GM23338 (cell line): ENCODE measurements around the gene MORC2. TPM values are rescaled to one million over a fixed set of nuclear protein-coding genes. Genes with fewer than 3 reads are reported as not detected.

Experiments used
- ATAC-seq: fragments of 200-7000 bp; cut with Tn5 transposase; 3 replicates; pipeline ENCODE4 v1.9.1; 2020
- DNase-seq: peaks from one replicate; pipeline ENCODE4 v3.0.0-alpha.2; 2015; ENCODE audit warnings: low spot score
- H2AFZ ChIP-seq: fragments of 200-600 bp; sonication (generic); 2 replicates; pipeline ENCODE4 v1.8.0; 2016; ENCODE audit warnings: antibody characterized with exemption, mild to moderate bottlenecking, moderate library complexity
- H3F3A ChIP-seq: fragments of 200-600 bp; sonication (generic); replicated peaks from 2 replicates; pipeline ENCODE4 v1.8.0; 2017; ENCODE audit warnings: antibody characterized with exemption, mixed run types, low read depth
- H3K27ac ChIP-seq: fragments of 200-600 bp; sonication (generic); 2 replicates; pipeline ENCODE4 v1.6.1; 2016; ENCODE audit warnings: low read depth
- H3K27me3 ChIP-seq: fragments of 200-600 bp; sonication (generic); 2 replicates; pipeline ENCODE4 v1.8.0; 2016; ENCODE audit warnings: mild to moderate bottlenecking, mixed run types, moderate library complexity; ENCODE audit not compliant: insufficient read depth
- H3K36me3 ChIP-seq: fragments of 200-600 bp; sonication (generic); 2 replicates; pipeline ENCODE4 v1.8.0; 2016; ENCODE audit warnings: mild to moderate bottlenecking; ENCODE audit not compliant: insufficient read depth
- H3K4me1 ChIP-seq: fragments of 200-600 bp; sonication (generic); 2 replicates; pipeline ENCODE4 v1.8.0; 2016; ENCODE audit warnings: mild to moderate bottlenecking, moderate library complexity; ENCODE audit not compliant: insufficient read depth
- H3K4me2 ChIP-seq: fragments of 200-600 bp; sonication (generic); 2 replicates; pipeline ENCODE4 v1.7.1; 2017; ENCODE audit warnings: mixed run types
- H3K4me3 ChIP-seq: fragments of 200-600 bp; sonication (generic); 2 replicates; pipeline ENCODE4 v1.6.1; 2016; ENCODE audit warnings: mixed run types
- H3K79me2 ChIP-seq: fragments of 200-600 bp; sonication (generic); replicated peaks from 2 replicates; pipeline ENCODE4 v1.8.0; 2017; ENCODE audit warnings: mild to moderate bottlenecking; ENCODE audit not compliant: insufficient read depth
- H3K9me2 ChIP-seq: fragments of 200-600 bp; sonication (generic); 2 replicates; pipeline ENCODE4 v1.8.0; 2017; ENCODE audit not compliant: insufficient read depth
- H4K20me1 ChIP-seq: fragments of 200-600 bp; sonication (generic); replicated peaks from 2 replicates; pipeline ENCODE4 v1.8.0; 2017; ENCODE audit warnings: mild to moderate bottlenecking; ENCODE audit not compliant: insufficient read depth
- H3K27ac Mint-ChIP-seq: 2 replicates; pipeline ENCODE4 v1.8.0; 2020; ENCODE audit warnings: inconsistent platforms, mild to moderate bottlenecking, moderate library complexity, mixed read lengths
- H3K27me3 Mint-ChIP-seq: 3 replicates; pipeline ENCODE4 v1.8.0; 2022; ENCODE audit warnings: low read depth, mild to moderate bottlenecking, moderate library complexity, mixed read lengths, inconsistent platforms; ENCODE audit not compliant: insufficient read depth, poor library complexity
- H3K36me3 Mint-ChIP-seq: 3 replicates; pipeline ENCODE4 v1.8.0; 2021; ENCODE audit warnings: low read depth, mild to moderate bottlenecking, inconsistent platforms, moderate library complexity, mixed read lengths
- H3K4me1 Mint-ChIP-seq: 3 replicates; pipeline ENCODE4 v1.8.0; 2020; ENCODE audit warnings: mild to moderate bottlenecking, inconsistent platforms, mixed read lengths
- H3K4me3 Mint-ChIP-seq: 3 replicates; pipeline ENCODE4 v1.8.0; 2021; ENCODE audit warnings: moderate library complexity, mild to moderate bottlenecking, inconsistent platforms, mixed read lengths
- H3K9me3 Mint-ChIP-seq: 3 replicates; pipeline ENCODE4 v1.8.0; 2020; ENCODE audit warnings: moderate library complexity, mild to moderate bottlenecking, inconsistent platforms, mixed read lengths
- CREB1 ChIP-seq: fragments of 250-450 bp; sonication (Bioruptor Pico); IDR thresholded peaks from 2 replicates; pipeline ENCODE4 v1.5.0; 2020; ENCODE audit warnings: low read depth, mild to moderate bottlenecking, moderate library complexity
- CTCF ChIP-seq, 2 experiments: fragments of 200-600 bp in 1 of 2; sonication (generic) in 1 of 2; conservative IDR thresholded peaks; 2 replicates each; pipeline versions ENCODE4 v1.5.1 to v1.6.1; 2016 to 2017; ENCODE audit warnings: antibody characterized with exemption in 2 of 2, low read depth in 2 of 2, mild to moderate bottlenecking in 2 of 2, moderate library complexity in 1 of 2
- ETS1 ChIP-seq: IDR thresholded peaks from 2 replicates; pipeline ENCODE4 v1.6.1; 2016; ENCODE audit warnings: antibody characterized with exemption
- EZH2phosphoT487 ChIP-seq: fragments of 200-600 bp; sonication (generic); IDR thresholded peaks from one replicate; pipeline ENCODE4 v1.8.1; 2018; ENCODE audit warnings: antibody characterized with exemption; ENCODE audit not compliant: unreplicated experiment
- NANOG ChIP-seq: IDR thresholded peaks from 2 replicates; pipeline ENCODE4 v1.6.1; 2016; ENCODE audit warnings: antibody characterized with exemption, borderline replicate concordance
- POLR2AphosphoS5 ChIP-seq: IDR thresholded peaks from 2 replicates; pipeline ENCODE4 v1.6.1; 2016; ENCODE audit warnings: antibody characterized with exemption, low read depth
- REST ChIP-seq: IDR thresholded peaks from one replicate; pipeline ENCODE4 v1.6.1; 2018; ENCODE audit warnings: antibody characterized with exemption; ENCODE audit not compliant: unreplicated experiment
- STAT1 ChIP-seq: IDR thresholded peaks from one replicate; pipeline ENCODE4 v1.6.1; 2016; ENCODE audit warnings: antibody characterized with exemption; ENCODE audit not compliant: unreplicated experiment
- ZNF331 ChIP-seq: fragments of 250-450 bp; sonication (Bioruptor Pico); IDR thresholded peaks from 2 replicates; pipeline ENCODE4 v1.5.0; 2020; ENCODE audit warnings: low read depth, mild to moderate bottlenecking, moderate library complexity
- polyA plus RNA-seq: library from polyadenylated mRNA; unstranded; fragments of >200 nt; fragmentation: Nextera tagmentation; extraction: Ambion mirVana; gene quantifications from 2 replicates; pipeline ENCODE4 v1.2.1, GENCODE V29; 2016
- total RNA-seq: library from RNA; depleted of rRNA; stranded (reverse); fragments of >200 nt; shearing (Covaris generic); gene quantifications from 2 replicates; pipeline ENCODE4 v1.2.3, GENCODE V29; 2014

MORC2 gene
- total and polyA plus RNA-seq, 2 experiments from 2014 or later, result 33.1 to 63.8 TPM

GRCh38 chr22:30903876-30904460, 64.6 kb downstream of the MORC2 start:
- Histone ChIP-seq H3K27me3 (no peaks in the 10 kb centered on the region), H3K4me2 (no peak overlapping the region), H3K79me2 (no peaks in the 10 kb centered on the region), H3K4me1 (no peaks in the 10 kb centered on the region), H2AFZ (no peak overlapping the region), H3K36me3 (peaks cover 12% of the 10 kb centered on the region; the same call in 1 of the 2 replicates), H3K9me2 (no peaks in the 10 kb centered on the region), H3K4me3 (no peak overlapping the region), H3F3A (no peaks in the 10 kb centered on the region), H3K27ac (no peak overlapping the region), H4K20me1 (no peaks in the 10 kb centered on the region)
- H3K27me3 Mint-ChIP-seq, result peaks cover 2% of the 10 kb centered on the region
- no peak for DNase-seq
- H3K9me3 Mint-ChIP-seq, result peaks cover 3% of the 10 kb centered on the region; the same call in 1 of the 3 replicates
- ATAC-seq, result no peak
- TF ChIP-seq ETS1 (no peak), EZH2phosphoT487 (no peak), POLR2AphosphoS5 (no peak), ZNF331 (CRISPR knock-in tag) (no peak), CREB1 (no peak), STAT1 (no peak), NANOG (no peak), CTCF (conservative IDR thresholded peaks at IDR 0.05; ENCODE audit: low read depth in 2 of 2) (no peak)
- no peaks in the 10 kb centered on the region for H3K4me1 Mint-ChIP-seq
- peaks cover 55% of the 10 kb centered on the region for H3K36me3 Mint-ChIP-seq
- H3K4me3 Mint-ChIP-seq, result no peak overlapping the region
- no peak overlapping the region for H3K27ac Mint-ChIP-seq

- H3K9me3 Mint-ChIP-seq, result peaks cover 3% of the 10 kb centered on the region; the same call in 1 of the 3 replicates
- Histone ChIP-seq H3K4me1 (no peaks in the 10 kb centered on the region), H3K79me2 (no peaks in the 10 kb centered on the region), H3K27ac (no peak overlapping the region), H3K4me2 (no peak overlapping the region), H3K4me3 (no peak overlapping the region), H3K27me3 (no peaks in the 10 kb centered on the region), H2AFZ (no peak overlapping the region), H3K36me3 (peaks cover 12% of the 10 kb centered on the region; the same call in 1 of the 2 replicates), H3K9me2 (no peaks in the 10 kb centered on the region), H3F3A (no peaks in the 10 kb centered on the region), H4K20me1 (no peaks in the 10 kb centered on the region)
- H3K36me3 Mint-ChIP-seq, result peaks cover 54% of the 10 kb centered on the region
- H3K4me1 Mint-ChIP-seq, result no peaks in the 10 kb centered on the region
- no peak overlapping the region for H3K27ac Mint-ChIP-seq
- ATAC-seq (no peak), DNase-seq (no peak)
- peaks cover 2% of the 10 kb centered on the region for H3K27me3 Mint-ChIP-seq
- H3K4me3 Mint-ChIP-seq, result no peak overlapping the region
- TF ChIP-seq REST (no peak), POLR2AphosphoS5 (no peak), ZNF331 (CRISPR knock-in tag) (no peak), NANOG (no peak)
These were observed 65.8 kb downstream of the MORC2 start for GRCh38 chr22:30902496-30903357.
